ENCODE data around the gene CCAR1.
A peak's percentile ranks its signal among the peaks of the same experiment; 100 is the strongest.
"Not testable (repeated sequence)": the region's sequence is repeated elsewhere in the genome, so short reads cannot be mapped to it uniquely, and the experiment has no call there.

The CCAR1 gene

GRCh38 chr10:68822626-68823025 is 101.6 kb downstream of the CCAR1 start:
- not testable (repeated sequence) for H3K27me3 Mint-ChIP-seq; DNase-seq; H3K4me1 Mint-ChIP-seq (ENCODE audit: low read depth in 2 of 2); ATAC-seq (replicated peaks); H3K36me3 Mint-ChIP-seq (ENCODE audit: insufficient read depth); H3K4me3 Mint-ChIP-seq; H3K9me3 Mint-ChIP-seq; H3K27ac Mint-ChIP-seq

- ATAC-seq (replicated peaks), result peak; percentile 73
- no peak within 1 kb of the TSS for H3K27ac Mint-ChIP-seq
- DNase-seq, result peak; percentile 14 to 42 (median 37)
Measured at GRCh38 chr10:68826764-68827591, 105.9 kb downstream of the CCAR1 start, which contains the start of gene STOX1. TSS of gene STOX1 (plus strand) at chr10:68827531. CDS start at chr10:68827624, 93 bp downstream.

GRCh38 chr10:68827592-68827959 is 106.5 kb downstream of the CCAR1 start:
- H3K27me3 Mint-ChIP-seq; H3K9me3 Mint-ChIP-seq; DNase-seq; H3K4me1 Mint-ChIP-seq (ENCODE audit: low read depth in 2 of 2); H3K27ac Mint-ChIP-seq; H3K4me3 Mint-ChIP-seq; H3K36me3 Mint-ChIP-seq (ENCODE audit: insufficient read depth): not testable (repeated sequence)
- peak; percentile 60 for ATAC-seq (replicated peaks)

More at GRCh38 chr10:68826764-68827591, 105.9 kb downstream of the CCAR1 start, which contains the start of gene STOX1:
- H3K27me3 Mint-ChIP-seq, result peaks cover 0 to 6% of the 10 kb centered on the region in 2 donors
- H3K36me3 Mint-ChIP-seq (ENCODE audit: insufficient read depth), result peaks cover 2% of the 10 kb centered on the region
- H3K4me3 Mint-ChIP-seq, result peak within 1 kb of the TSS; percentile 70 to 81
- H3K9me3 Mint-ChIP-seq, result no peaks in the 10 kb centered on the region
- peaks cover 5% of the 10 kb centered on the region in 2 donors for H3K4me1 Mint-ChIP-seq (ENCODE audit: low read depth in 2 of 2)

- ATAC-seq (replicated peaks) (peak; percentile 69), DNase-seq (peak in 1 of 3 experiments; percentile 6)
- not testable (repeated sequence) for H3K9me3 Mint-ChIP-seq; H3K36me3 Mint-ChIP-seq (ENCODE audit: insufficient read depth); H3K27me3 Mint-ChIP-seq; H3K4me1 Mint-ChIP-seq (ENCODE audit: low read depth in 2 of 2); H3K27ac Mint-ChIP-seq
- H3K4me3 Mint-ChIP-seq, result peak overlapping the region; percentile 48 to 60
Measured at GRCh38 chr10:68828083-68828601, 107.1 kb downstream of the CCAR1 start.

- Mint-ChIP-seq H3K4me3 (peak overlapping the region; percentile 48 to 60), H3K9me3 (no peaks in the 10 kb centered on the region), H3K27ac (no peak overlapping the region), H3K4me1 (ENCODE audit: low read depth in 2 of 2) (peaks cover 5% of the 10 kb centered on the region in 2 donors), H3K27me3 (peaks cover 0 to 6% of the 10 kb centered on the region in 2 donors), H3K36me3 (ENCODE audit: insufficient read depth) (peaks cover 2% of the 10 kb centered on the region)
- ATAC-seq (replicated peaks) (no peak), DNase-seq (no peak)
Measured at GRCh38 chr10:68828833-68829232, 107.8 kb downstream of the CCAR1 start.

GRCh38 chr10:68829521-68829920 is 108.5 kb downstream of the CCAR1 start:
- Mint-ChIP-seq H3K27ac (no peak overlapping the region), H3K4me1 (ENCODE audit: low read depth in 2 of 2) (peaks cover 5% of the 10 kb centered on the region in 2 donors), H3K36me3 (ENCODE audit: insufficient read depth) (peaks cover 2% of the 10 kb centered on the region), H3K4me3 (no peak overlapping the region), H3K9me3 (no peaks in the 10 kb centered on the region), H3K27me3 (peaks cover 0 to 6% of the 10 kb centered on the region in 2 donors)
- ATAC-seq (replicated peaks) (no peak), DNase-seq (no peak)

GRCh38 chr10:68829952-68830351 is 108.9 kb downstream of the CCAR1 start:
- ATAC-seq (replicated peaks), result no peak
- Mint-ChIP-seq H3K36me3 (ENCODE audit: insufficient read depth) (peaks cover 2% of the 10 kb centered on the region), H3K27ac (no peak overlapping the region), H3K27me3 (peaks cover 0 to 6% of the 10 kb centered on the region in 2 donors), H3K4me1 (ENCODE audit: low read depth in 2 of 2) (peaks cover 5% of the 10 kb centered on the region in 2 donors), H3K4me3 (no peak overlapping the region), H3K9me3 (no peaks in the 10 kb centered on the region)
- no peak for DNase-seq

- no peak overlapping the region for H3K27ac Mint-ChIP-seq
- no peaks in the 10 kb centered on the region for H3K27me3 Mint-ChIP-seq
- no peak overlapping the region for H3K4me3 Mint-ChIP-seq
- peaks cover 2% of the 10 kb centered on the region for H3K36me3 Mint-ChIP-seq (ENCODE audit: insufficient read depth)
- H3K9me3 Mint-ChIP-seq, result no peaks in the 10 kb centered on the region
- no peaks in the 10 kb centered on the region for H3K4me1 Mint-ChIP-seq (ENCODE audit: low read depth in 2 of 2)
- DNase-seq, result no peak
- no peak for ATAC-seq (replicated peaks)
Measured at GRCh38 chr10:68831961-68832455, 111.0 kb downstream of the CCAR1 start.

GRCh38 chr10:68832601-68833000 is 111.6 kb downstream of the CCAR1 start:
- peaks cover 2% of the 10 kb centered on the region for H3K36me3 Mint-ChIP-seq (ENCODE audit: insufficient read depth)
- DNase-seq (no peak), ATAC-seq (replicated peaks) (no peak)
- no peak overlapping the region for H3K4me3 Mint-ChIP-seq
- no peaks in the 10 kb centered on the region for H3K27me3 Mint-ChIP-seq
- H3K4me1 Mint-ChIP-seq (ENCODE audit: low read depth in 2 of 2), result no peaks in the 10 kb centered on the region
- no peaks in the 10 kb centered on the region for H3K9me3 Mint-ChIP-seq
- no peak overlapping the region for H3K27ac Mint-ChIP-seq

- Mint-ChIP-seq H3K9me3 (no peaks in the 10 kb centered on the region), H3K4me3 (no peak overlapping the region), H3K27me3 (no peaks in the 10 kb centered on the region), H3K36me3 (ENCODE audit: insufficient read depth) (peaks cover 3% of the 10 kb centered on the region), H3K4me1 (ENCODE audit: low read depth in 2 of 2) (no peaks in the 10 kb centered on the region), H3K27ac (no peak overlapping the region)
- ATAC-seq (replicated peaks) (no peak), DNase-seq (no peak)
Measured at GRCh38 chr10:68837626-68838322, 116.7 kb downstream of the CCAR1 start.

GRCh38 chr10:68840650-68841049 is 119.6 kb downstream of the CCAR1 start:
- not testable (repeated sequence) for H3K27ac Mint-ChIP-seq; H3K9me3 Mint-ChIP-seq; DNase-seq; H3K4me3 Mint-ChIP-seq; H3K4me1 Mint-ChIP-seq (ENCODE audit: low read depth in 2 of 2); H3K27me3 Mint-ChIP-seq; ATAC-seq (replicated peaks); H3K36me3 Mint-ChIP-seq (ENCODE audit: insufficient read depth)
